Keratinocyte (primary cell): ENCODE data around the gene DCLK1.

Source experiments
- CTCF ChIP-seq, 3 experiments: IDR thresholded peaks in 1 of 3; conservative IDR thresholded peaks in 1 of 3; optimal IDR thresholded peaks in 1 of 3; 2 replicates in 2 of 3; 3 replicates in 1 of 3; pipeline versions ENCODE3 to v1.5.1; 2011; ENCODE audit warnings: low read length in 3 of 3, mild to moderate bottlenecking in 3 of 3, moderate library complexity in 2 of 3, control low read depth in 1 of 3, inconsistent platforms in 1 of 3; ENCODE audit not compliant: insufficient read depth in 2 of 3; ENCODE audit errors: extremely low read depth in 1 of 3
- EZH2 ChIP-seq: IDR thresholded peaks from one replicate; pipeline ENCODE4 v1.6.1; 2012; ENCODE audit warnings: inconsistent platforms, mild to moderate bottlenecking, low read length, moderate library complexity

DNA sequence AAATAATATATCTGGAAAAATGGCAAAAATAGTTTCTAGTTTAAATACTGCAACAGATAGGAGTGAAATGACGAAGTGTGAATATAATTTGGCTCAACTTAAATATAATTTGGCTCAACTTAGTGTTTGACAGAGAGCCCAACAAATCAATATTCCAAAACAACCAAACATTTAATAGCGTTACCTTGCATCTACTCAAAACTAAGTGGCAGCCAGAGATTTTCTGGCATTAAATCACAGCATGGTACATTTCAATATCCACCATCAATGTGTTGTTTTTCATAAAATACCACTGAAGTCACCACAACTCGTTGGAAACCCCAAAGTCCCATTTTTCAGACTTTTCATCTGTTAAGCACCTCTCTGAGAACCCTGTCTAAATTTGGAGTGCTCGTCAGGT, 69.6 kb downstream of the DCLK1 start:
- TF ChIP-seq EZH2 (no peak), CTCF (optimal IDR thresholded peaks at IDR 0.05 in 1 of 3, IDR thresholded peaks at IDR 0.05 in 1 of 3, conservative IDR thresholded peaks at IDR 0.05 in 1 of 3; ENCODE audit: extremely low read depth in 1 of 3, insufficient read depth in 2 of 3, low read length in 3 of 3) (no peak)
